Right lobe of liver (tissue), 6 donors: Measurements from ENCODE around the gene ZNF260. TPM values are rescaled to one million over a fixed set of nuclear protein-coding genes. Genes with fewer than 3 reads are reported as not detected.

Experiments used
- ATAC-seq, 4 donors: fragments of 200-7000 bp; cut with Tn5 transposase; one replicate each; pipeline ENCODE4 v1.9.1; 2020; ENCODE audit warnings: mild to moderate bottlenecking in 4 of 4, moderate library complexity in 4 of 4
- DNase-seq, 3 donors: peaks; one replicate each; pipeline ENCODE4 v3.0.0-alpha.2; 2020
- H3K27ac ChIP-seq, 3 donors: fragments of 200-600 bp; one replicate each; pipeline ENCODE4 v1.8.0; 2022
- H3K27me3 ChIP-seq, 2 donors: fragments of 200-600 bp; one replicate each; pipeline ENCODE4 v1.8.0; 2022
- H3K36me3 ChIP-seq, 4 donors: fragments of 200-600 bp; sonication (generic) in 1 of 4; one replicate each; pipeline versions ENCODE4 v1.5.1 to v1.8.0; 2017 to 2022; ENCODE audit warnings: control low read depth in 1 of 4
- H3K4me1 ChIP-seq, 4 donors: fragments of 200-600 bp; sonication (generic) in 1 of 4; one replicate each; pipeline versions ENCODE4 v1.5.1 to v1.8.0; 2017 to 2022; ENCODE audit warnings: control low read depth in 1 of 4
- H3K4me3 ChIP-seq, 3 donors: fragments of 200-600 bp; one replicate each; pipeline ENCODE4 v1.8.0; 2022
- H3K9me3 ChIP-seq, 4 donors: fragments of 200-600 bp; sonication (generic) in 1 of 4; one replicate each; pipeline versions ENCODE4 v1.5.1 to v1.8.0; 2017 to 2022; ENCODE audit warnings: control low read depth in 1 of 4
- CTCF ChIP-seq, 4 donors: fragments of 200-600 bp in 3 of 4; fragments of 450-650 bp in 1 of 4; IDR thresholded peaks; one replicate each; pipeline versions ENCODE4 v1.5.1 to v1.8.0; 2016 to 2022; ENCODE audit warnings: antibody characterized with exemption in 4 of 4, mild to moderate bottlenecking in 2 of 4
- POLR2A ChIP-seq: fragments of 450-650 bp; IDR thresholded peaks from one replicate; pipeline ENCODE4 v1.6.1; 2017; ENCODE audit warnings: antibody characterized with exemption, mild to moderate bottlenecking
- WGBS: methylation state at CpG from one replicate; pipeline ENCODE4 v1.1.6; 2018; ENCODE audit warnings: low coverage, low lambda C conversion rate; ENCODE audit not compliant: insufficient coverage; ENCODE audit errors: missing lambda C conversion rate; 5-methylcytosine and 5-hydroxymethylcytosine counted together
- intact Hi-C, 2 donors: fragments of 100-400 bp; cut with DNase I; formaldehyde crosslinking; loops; one replicate each; pipeline versions ENCODE4 v1.11.2 to v1.14.1; 2022
- total RNA-seq, 6 experiments: library from RNA; depleted of rRNA in 2 of 6; stranded (reverse); fragments of >200 nt in 2 of 6; fragmentation: NEBNext Ultra II Directional in 3 of 6; extraction: Animal tissue kit (Norgen Biotek cat#: 25700) in 3 of 6; gene quantifications; one replicate each; pipeline versions ENCODE4 v1.1.0 to v1.2.4, GENCODE V29; 2016 to 2023
- donor health status: DM: no; HTN: yes; CAD: no.
- donor health status: DM: no; HTN: no; CAD: no.
- donor health status: DM: no; HTN: no; CAD: no.
- donor health status: DM: no; HTN: yes; CAD: no.
- donor health status: DM: no; HTN: yes; CAD: no.

ZNF260 gene
- total RNA-seq, 6 experiments from 2014 or later: 2.8 to 5.2 (median 4.2) TPM

- intact Hi-C loops: no loop called here
- H3K27me3 ChIP-seq: no peaks in the 10 kb centered on the region
- peaks cover 0 to 19% (median 0%) of the 10 kb centered on the region in 4 donors for H3K4me1 ChIP-seq
- H3K27ac ChIP-seq: no peak overlapping the region
- TF ChIP-seq POLR2A (no peak), CTCF (IDR thresholded peaks at IDR 0.05) (no peak)
- DNase-seq: no peak
- peaks cover 0 to 25% (median 12%) of the 10 kb centered on the region in 4 donors for H3K9me3 ChIP-seq
- H3K36me3 ChIP-seq: peaks cover 0 to 26% (median 2%) of the 10 kb centered on the region in 4 donors
- whole genome bisulfite sequencing: 86% methylated on average over 4 of the region's 4 CpGs
- no peak overlapping the region for H3K4me3 ChIP-seq
- ATAC-seq: no peak
Observed at GRCh38 chr19:36524617-36525016, 3.5 kb downstream of the ZNF260 start.

GRCh38 chr19:36514012-36514612, 14.0 kb downstream of the ZNF260 start:
- H3K36me3 ChIP-seq: peaks cover 0 to 50% (median 10%) of the 10 kb centered on the region in 4 donors
- ATAC-seq (no peak), DNase-seq (no peak)
- no peak overlapping the region for H3K4me3 ChIP-seq
- H3K4me1 ChIP-seq: no peaks in the 10 kb centered on the region
- TF ChIP-seq CTCF (IDR thresholded peaks at IDR 0.05): no peak
- no peak for TF ChIP-seq POLR2A
- peaks cover 0 to 73% (median 42%) of the 10 kb centered on the region in 4 donors for H3K9me3 ChIP-seq
- no peaks in the 10 kb centered on the region for H3K27me3 ChIP-seq
- 92% methylated on average over 2 of the region's 2 CpGs for WGBS
- intact Hi-C loops: no loop called here
- H3K27ac ChIP-seq: no peak overlapping the region

- peaks cover 0 to 33% (median 16%) of the 10 kb centered on the region in 4 donors for H3K9me3 ChIP-seq
- no peak overlapping the region for H3K4me3 ChIP-seq
- DNase-seq (no peak), ATAC-seq (no peak)
- H3K4me1 ChIP-seq: no peaks in the 10 kb centered on the region
- H3K27ac ChIP-seq: no peak overlapping the region
- intact Hi-C loops: no loop called here
- no peaks in the 10 kb centered on the region for H3K27me3 ChIP-seq
- peaks cover 0 to 7% (median 0%) of the 10 kb centered on the region in 4 donors for H3K36me3 ChIP-seq
- TF ChIP-seq CTCF (IDR thresholded peaks at IDR 0.05) (no peak), POLR2A (no peak)
- 75% methylated on average over 3 of the region's 3 CpGs for WGBS
Observed at GRCh38 chr19:36508325-36508724, 19.7 kb downstream of the ZNF260 start.

GRCh38 chr19:36501973-36502372, 26.1 kb downstream of the ZNF260 start:
- no peak for ATAC-seq
- intact Hi-C loops: no loop called here
- DNase-seq: no peak
- WGBS: 76% methylated on average over 5 of the region's 5 CpGs
- TF ChIP-seq CTCF (IDR thresholded peaks at IDR 0.05) (no peak), POLR2A (no peak)
- H3K4me3 ChIP-seq: no peak overlapping the region
- peaks cover 0 to 12% (median 1%) of the 10 kb centered on the region in 4 donors for H3K9me3 ChIP-seq
- no peak overlapping the region for H3K27ac ChIP-seq
- no peaks in the 10 kb centered on the region for H3K27me3 ChIP-seq
- H3K36me3 ChIP-seq: no peaks in the 10 kb centered on the region
- no peaks in the 10 kb centered on the region for H3K4me1 ChIP-seq
